ENCODE measurements around the gene TLX3. TPM values are rescaled to one million over a fixed set of nuclear protein-coding genes. Genes with fewer than 3 reads are reported as not detected.

Gene TLX3
- not detected in 2 replicates for total RNA-seq
- long read RNA-seq, result 0 reads

DNA sequence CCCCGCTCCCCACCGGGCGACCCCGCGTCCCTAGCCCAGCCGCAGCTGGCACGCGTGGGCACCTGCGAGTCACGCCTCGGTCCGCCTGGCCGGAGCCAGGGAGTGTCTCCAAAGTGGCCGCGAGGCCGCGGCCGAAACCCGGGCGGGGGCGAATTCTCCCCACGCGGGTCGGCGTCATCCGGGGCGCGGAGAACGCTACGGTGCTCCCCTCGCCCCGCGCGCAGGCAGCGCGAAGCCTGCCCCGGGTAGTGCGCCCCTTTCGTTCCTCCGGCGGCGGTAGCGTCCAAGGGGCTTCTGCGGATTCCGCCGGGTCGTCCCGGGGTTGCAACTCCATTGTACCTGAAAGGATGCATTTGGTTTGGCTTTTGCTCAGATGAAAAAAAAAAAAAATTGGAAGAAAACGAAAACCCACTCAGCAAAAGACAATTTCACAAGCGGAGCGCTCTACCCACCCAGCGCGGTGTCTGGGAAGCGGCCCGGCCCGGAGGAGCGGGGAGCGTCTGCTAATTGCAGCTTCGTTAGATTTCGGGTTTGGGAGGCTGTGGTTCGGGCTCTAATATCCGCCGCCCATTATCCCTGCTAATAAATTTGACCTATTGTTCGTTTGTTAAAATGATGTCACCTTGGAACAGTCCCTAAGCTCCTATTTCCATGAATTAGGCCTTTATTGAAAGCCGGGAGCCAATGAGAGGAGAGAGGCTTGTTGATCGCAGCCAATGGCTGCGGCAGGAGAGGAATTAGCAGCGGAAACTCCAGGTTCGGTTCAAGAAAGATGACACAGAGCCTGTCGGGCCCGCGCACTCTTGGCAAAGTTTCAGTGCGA lies at the start of gene TLX3:
TSS of gene TLX3 (plus strand) at position 796 of the 823 bp plus-strand sequence. CDS start 118 bp downstream, outside the sequence.
- H3K9me3 Mint-ChIP-seq (ENCODE audit: unreplicated experiment), result no peaks in the 10 kb centered on the region

DNA sequence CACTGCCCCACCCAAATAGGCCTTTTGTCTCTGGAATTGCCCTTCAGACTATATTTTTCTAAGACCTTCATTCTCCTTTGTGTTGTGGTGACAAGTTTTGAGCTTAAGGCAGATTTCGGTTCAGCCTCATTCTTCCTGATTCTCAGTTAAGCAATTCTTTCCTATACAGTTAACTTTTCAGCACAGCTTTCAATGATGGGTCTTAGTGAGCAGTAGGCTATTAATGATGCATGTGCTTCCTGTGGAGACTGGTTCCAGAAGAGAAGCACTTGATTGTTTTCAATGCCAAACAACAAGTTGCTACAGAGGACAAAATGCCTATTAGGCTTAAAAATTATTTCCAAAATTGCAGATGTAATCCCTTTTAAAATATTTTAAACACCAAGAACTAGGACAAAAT lies 47.7 kb upstream of the TLX3 start:
- TF ChIP-seq, protein P1, sequence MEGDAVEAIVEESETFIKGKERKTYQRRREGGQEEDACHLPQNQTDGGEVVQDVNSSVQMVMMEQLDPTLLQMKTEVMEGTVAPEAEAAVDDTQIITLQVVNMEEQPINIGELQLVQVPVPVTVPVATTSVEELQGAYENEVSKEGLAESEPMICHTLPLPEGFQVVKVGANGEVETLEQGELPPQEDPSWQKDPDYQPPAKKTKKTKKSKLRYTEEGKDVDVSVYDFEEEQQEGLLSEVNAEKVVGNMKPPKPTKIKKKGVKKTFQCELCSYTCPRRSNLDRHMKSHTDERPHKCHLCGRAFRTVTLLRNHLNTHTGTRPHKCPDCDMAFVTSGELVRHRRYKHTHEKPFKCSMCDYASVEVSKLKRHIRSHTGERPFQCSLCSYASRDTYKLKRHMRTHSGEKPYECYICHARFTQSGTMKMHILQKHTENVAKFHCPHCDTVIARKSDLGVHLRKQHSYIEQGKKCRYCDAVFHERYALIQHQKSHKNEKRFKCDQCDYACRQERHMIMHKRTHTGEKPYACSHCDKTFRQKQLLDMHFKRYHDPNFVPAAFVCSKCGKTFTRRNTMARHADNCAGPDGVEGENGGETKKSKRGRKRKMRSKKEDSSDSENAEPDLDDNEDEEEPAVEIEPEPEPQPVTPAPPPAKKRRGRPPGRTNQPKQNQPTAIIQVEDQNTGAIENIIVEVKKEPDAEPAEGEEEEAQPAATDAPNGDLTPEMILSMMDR (IDR thresholded peaks at IDR 0.05), result no peak
- Mint-ChIP-seq H3K36me3 (ENCODE audit: unreplicated experiment) (no peaks in the 10 kb centered on the region), H3K27ac (ENCODE audit: unreplicated experiment) (no peak overlapping the region), H3K4me3 (ENCODE audit: unreplicated experiment) (no peak overlapping the region), H3K27me3 (ENCODE audit: unreplicated experiment) (no peaks in the 10 kb centered on the region), H3K9me3 (ENCODE audit: unreplicated experiment) (no peaks in the 10 kb centered on the region), H3K4me1 (ENCODE audit: unreplicated experiment) (no peaks in the 10 kb centered on the region)
- no peak for DNase-seq (ENCODE audit: extremely low spot score, unreplicated experiment)

More for the DNA sequence above, at the start of gene TLX3:
- TF ChIP-seq, protein P1 (IDR thresholded peaks at IDR 0.05), result no peak
- Mint-ChIP-seq H3K4me1 (ENCODE audit: unreplicated experiment) (peaks cover 22% of the 10 kb centered on the region), H3K4me3 (ENCODE audit: unreplicated experiment) (no peak within 1 kb of the TSS), H3K27me3 (ENCODE audit: unreplicated experiment) (peaks cover 74% of the 10 kb centered on the region), H3K27ac (ENCODE audit: unreplicated experiment) (no peak within 1 kb of the TSS), H3K36me3 (ENCODE audit: unreplicated experiment) (no peaks in the 10 kb centered on the region)
- no peak for DNase-seq (ENCODE audit: extremely low spot score, unreplicated experiment)

DNA sequence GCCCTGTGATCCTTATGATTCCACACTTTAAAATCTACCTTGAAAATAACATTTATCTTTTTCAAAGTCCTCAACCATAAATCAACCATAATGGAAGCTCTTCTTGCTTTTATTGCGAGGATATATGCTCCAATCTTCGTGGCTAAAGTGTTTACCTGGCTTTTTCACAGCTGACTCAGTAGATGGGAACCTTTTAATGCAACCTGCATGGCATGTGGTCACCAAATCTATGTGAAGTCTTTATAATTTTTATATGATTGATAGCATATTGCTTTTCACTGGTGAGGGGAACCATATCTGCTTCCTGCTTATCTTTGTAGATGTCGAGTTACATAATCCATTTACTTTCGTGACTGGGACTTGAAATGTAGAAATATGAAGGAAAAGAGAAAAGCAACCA lies 47.1 kb upstream of the TLX3 start:
- Mint-ChIP-seq H3K27ac (ENCODE audit: unreplicated experiment) (no peak overlapping the region), H3K36me3 (ENCODE audit: unreplicated experiment) (no peaks in the 10 kb centered on the region), H3K9me3 (ENCODE audit: unreplicated experiment) (no peaks in the 10 kb centered on the region), H3K27me3 (ENCODE audit: unreplicated experiment) (no peaks in the 10 kb centered on the region), H3K4me3 (ENCODE audit: unreplicated experiment) (no peak overlapping the region), H3K4me1 (ENCODE audit: unreplicated experiment) (no peaks in the 10 kb centered on the region)
- DNase-seq (ENCODE audit: extremely low spot score, unreplicated experiment), result no peak
- TF ChIP-seq, protein P1 (IDR thresholded peaks at IDR 0.05), result no peak

DNA sequence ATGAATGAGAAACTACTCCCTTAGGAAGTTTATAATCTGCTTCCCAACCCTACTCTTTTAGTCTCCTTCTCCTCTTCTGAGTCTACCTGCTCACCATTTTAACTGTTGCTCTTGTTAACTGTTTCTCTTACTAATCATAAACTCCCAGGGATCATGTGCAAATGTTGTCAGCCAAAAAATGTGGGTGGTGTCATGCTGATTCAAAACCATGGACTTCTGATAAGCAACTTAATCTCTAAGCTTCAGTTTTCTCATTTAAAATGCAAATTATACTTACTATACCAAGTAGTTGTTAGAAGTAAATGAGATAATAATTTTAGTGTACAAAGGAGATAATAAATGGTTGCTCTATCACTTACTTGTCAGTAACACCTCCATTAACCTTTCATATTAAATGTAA lies 45.9 kb upstream of the TLX3 start:
- no peak overlapping the region for H3K27ac Mint-ChIP-seq (ENCODE audit: unreplicated experiment)
- H3K4me3 Mint-ChIP-seq (ENCODE audit: unreplicated experiment), result no peak overlapping the region
- no peaks in the 10 kb centered on the region for H3K27me3 Mint-ChIP-seq (ENCODE audit: unreplicated experiment)
- H3K9me3 Mint-ChIP-seq (ENCODE audit: unreplicated experiment), result no peaks in the 10 kb centered on the region
- no peaks in the 10 kb centered on the region for H3K36me3 Mint-ChIP-seq (ENCODE audit: unreplicated experiment)
- TF ChIP-seq, protein P1 (IDR thresholded peaks at IDR 0.05), result no peak
- H3K4me1 Mint-ChIP-seq (ENCODE audit: unreplicated experiment), result no peaks in the 10 kb centered on the region
- no peak for DNase-seq (ENCODE audit: extremely low spot score, unreplicated experiment)

DNA sequence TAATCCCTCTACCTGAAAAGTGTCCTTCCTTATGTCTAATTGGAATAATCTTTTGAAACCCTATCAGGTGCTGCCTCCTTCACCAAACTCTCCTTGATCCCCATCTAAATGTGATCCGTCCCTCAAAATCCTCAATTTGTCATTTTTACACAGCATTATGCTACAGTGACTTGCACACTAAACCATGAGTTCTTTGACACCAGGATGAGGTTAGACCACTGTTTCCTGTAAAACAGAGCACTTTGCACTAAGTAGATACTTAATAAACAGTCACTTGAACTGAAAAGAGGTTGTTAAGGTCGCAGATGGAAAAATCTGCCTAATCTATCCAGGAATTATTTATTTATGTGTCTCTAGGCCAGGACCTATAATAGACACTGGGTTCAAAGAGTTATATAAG lies 44.2 kb upstream of the TLX3 start:
- no peaks in the 10 kb centered on the region for H3K27me3 Mint-ChIP-seq (ENCODE audit: unreplicated experiment)
- DNase-seq (ENCODE audit: extremely low spot score, unreplicated experiment), result no peak
- no peak overlapping the region for H3K27ac Mint-ChIP-seq (ENCODE audit: unreplicated experiment)
- H3K4me1 Mint-ChIP-seq (ENCODE audit: unreplicated experiment), result peaks cover 9% of the 10 kb centered on the region
- H3K9me3 Mint-ChIP-seq (ENCODE audit: unreplicated experiment), result no peaks in the 10 kb centered on the region
- H3K4me3 Mint-ChIP-seq (ENCODE audit: unreplicated experiment), result no peak overlapping the region
- no peaks in the 10 kb centered on the region for H3K36me3 Mint-ChIP-seq (ENCODE audit: unreplicated experiment)
- TF ChIP-seq, protein P1 (IDR thresholded peaks at IDR 0.05), result no peak

Data from osteocyte (in vitro differentiated cells).